Lower leg skin (tissue), 3 donors: ENCODE results near the gene ATP6V0E1.

Experiments
- CTCF ChIP-seq, 3 donors: fragments of 450-650 bp; IDR thresholded peaks; one replicate each; pipeline ENCODE4 v1.5.1; 2016; ENCODE audit warnings: antibody characterized with exemption in 3 of 3, mild to moderate bottlenecking in 3 of 3, moderate library complexity in 2 of 3
- POLR2A ChIP-seq, 2 donors: fragments of 450-650 bp; IDR thresholded peaks; one replicate each; pipeline ENCODE4 v1.6.1; 2016 to 2017; ENCODE audit warnings: antibody characterized with exemption in 2 of 2, mild to moderate bottlenecking in 1 of 2, moderate library complexity in 1 of 2

- TF ChIP-seq CTCF (IDR thresholded peaks at IDR 0.05): no peak
- TF ChIP-seq POLR2A (IDR thresholded peaks at IDR 0.05): no peak
Measured at GRCh38 chr5:173011566-173011965, 28.0 kb downstream of the ATP6V0E1 start.
